ENCODE data around the gene PCARE.
A peak's percentile ranks its signal among the peaks of the same experiment; 100 is the strongest.

The PCARE gene

DNA sequence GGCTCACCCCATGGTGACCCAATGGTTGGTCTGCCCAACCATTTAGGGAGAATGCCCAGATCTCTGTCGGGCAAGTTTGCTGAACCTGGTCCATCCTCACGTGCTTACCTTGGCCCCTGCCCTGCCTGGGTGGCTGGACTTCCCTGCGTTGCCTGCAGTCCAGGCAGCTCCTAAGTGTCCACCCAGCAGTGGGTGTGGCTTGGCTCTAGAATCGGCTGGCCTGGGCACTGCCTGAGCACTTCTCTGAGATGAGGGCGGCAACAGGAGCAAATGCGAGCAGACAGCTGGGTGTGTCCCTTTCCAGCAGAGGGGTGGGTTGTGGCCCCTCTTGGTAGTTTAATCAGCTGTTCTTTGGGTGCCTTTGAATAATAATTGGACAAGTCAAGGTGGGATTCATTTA is 11.3 kb downstream of the PCARE start:
- no peak for DNase-seq (ENCODE audit: low spot score)

DNA sequence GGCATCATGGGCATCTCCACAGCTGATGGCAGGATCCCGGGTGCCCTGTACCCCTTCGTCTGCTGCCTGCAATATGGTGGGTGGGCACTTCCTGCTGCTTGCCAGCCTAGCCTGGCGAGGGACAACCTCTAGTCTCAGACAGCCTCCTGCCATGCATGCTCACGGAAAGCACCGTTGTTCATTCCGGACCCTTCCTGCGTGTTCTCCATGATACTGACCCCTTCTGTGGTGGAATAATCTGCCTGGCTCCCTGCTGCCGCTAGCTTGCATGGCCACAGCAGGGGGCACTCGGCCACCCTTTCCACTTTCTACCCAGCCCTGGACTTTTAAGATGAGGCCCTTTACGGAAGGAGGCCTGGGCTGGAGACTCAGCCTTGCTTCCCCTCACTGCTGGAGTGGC is 12.0 kb downstream of the PCARE start:
- no peak for DNase-seq (ENCODE audit: low spot score)

DNA sequence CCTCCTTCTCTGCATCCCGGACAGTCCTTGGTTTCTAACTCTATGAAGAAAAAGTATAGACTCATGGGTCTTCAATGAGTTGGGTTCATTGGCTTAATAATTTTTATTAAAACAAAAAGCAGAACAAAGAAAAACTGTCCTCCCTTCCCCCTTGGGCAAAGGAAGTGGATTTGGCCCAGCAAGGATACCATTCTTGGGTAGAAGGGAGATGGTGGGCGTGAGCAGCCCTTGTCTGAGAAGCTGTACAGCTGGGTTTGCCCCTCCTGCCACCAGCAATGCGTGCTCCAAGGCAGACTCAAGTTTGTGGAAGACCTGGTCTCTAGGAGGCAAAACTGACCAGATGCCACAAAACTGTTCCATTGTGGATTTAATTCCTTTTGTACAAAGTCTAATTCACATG is 12.7 kb downstream of the PCARE start:
- DNase-seq (ENCODE audit: low spot score), result no peak

DNA sequence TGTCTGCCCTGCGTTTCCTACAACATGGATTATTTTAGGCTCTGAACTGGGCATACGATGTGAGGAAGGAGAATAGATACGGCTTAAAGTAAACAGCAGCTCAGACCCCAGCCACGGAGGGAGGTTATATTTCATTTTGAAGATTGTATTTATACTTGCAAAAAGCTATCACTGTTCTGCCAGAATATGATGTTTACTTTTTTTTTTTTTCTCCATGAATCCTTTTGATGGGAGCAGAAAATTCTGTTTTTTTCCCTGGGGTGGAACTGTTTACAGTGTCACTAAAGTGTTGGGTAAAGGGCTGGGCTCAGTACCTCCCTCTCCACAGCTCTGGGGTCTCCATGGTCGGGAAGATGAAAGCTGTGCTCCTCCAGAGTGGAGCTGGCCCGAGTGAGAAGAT is 13.1 kb downstream of the PCARE start:
- DNase-seq (ENCODE audit: low spot score), result no peak

DNA sequence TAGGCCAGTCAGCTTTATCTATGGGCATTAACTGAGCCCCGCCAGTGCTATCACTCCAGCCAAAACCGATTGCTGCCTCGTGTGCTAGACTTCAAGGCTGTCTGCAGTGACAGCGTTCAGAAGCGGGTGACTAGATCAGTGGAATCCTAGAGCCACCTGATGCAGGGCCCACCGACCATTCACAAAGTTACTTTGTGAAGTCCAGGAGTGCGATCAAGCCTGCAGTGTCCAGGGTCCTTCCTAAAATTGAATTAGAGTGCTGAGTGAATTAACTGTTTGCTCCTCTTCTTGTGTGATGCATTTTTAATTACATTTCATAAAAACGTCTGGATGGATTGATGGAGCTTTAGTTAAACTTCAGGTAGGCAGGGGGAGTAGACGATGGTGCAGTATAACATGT is 13.9 kb downstream of the PCARE start:
- no peak for DNase-seq (ENCODE audit: low spot score)

DNA sequence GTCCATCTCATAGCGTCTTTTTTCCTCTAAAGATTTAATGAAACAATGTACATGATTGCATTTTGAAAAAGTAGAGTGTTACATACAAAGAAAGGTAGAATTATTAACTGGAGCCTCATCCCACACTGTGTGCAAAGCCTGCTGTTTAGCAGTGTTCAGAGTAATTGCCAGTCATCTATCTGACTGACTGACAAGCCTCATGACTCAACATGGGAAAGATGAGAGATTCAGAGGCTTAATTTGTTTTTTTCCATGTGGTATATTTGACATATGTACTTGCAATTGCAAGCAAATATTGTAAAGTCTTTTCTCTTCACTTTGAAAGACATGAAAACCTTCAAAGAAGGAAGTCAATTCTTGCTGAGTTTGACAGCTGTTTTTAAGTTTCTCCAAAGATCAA is 14.7 kb downstream of the PCARE start:
- DNase-seq (ENCODE audit: low spot score), result no peak

DNA sequence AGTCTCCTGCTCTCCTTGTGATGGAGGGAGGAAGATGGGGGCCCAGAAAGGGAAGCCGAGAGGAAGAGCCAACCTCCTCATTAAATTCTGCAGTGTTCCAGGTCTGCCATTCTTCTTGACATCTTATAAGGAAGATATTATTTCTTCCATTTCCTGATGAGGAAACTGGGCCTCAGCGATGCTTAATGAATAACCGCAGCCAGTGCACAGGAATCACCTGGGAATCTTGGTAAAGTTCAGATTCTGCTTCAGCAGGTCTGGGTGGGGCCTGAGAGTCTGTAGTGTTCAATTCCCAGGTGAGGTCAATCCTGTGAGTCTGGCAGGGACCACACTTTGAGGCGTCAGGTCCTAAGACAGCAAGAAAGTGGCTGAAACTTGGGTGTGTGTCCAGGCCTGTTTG is 17.3 kb downstream of the PCARE start:
- no peak for DNase-seq (ENCODE audit: low spot score)

DNA sequence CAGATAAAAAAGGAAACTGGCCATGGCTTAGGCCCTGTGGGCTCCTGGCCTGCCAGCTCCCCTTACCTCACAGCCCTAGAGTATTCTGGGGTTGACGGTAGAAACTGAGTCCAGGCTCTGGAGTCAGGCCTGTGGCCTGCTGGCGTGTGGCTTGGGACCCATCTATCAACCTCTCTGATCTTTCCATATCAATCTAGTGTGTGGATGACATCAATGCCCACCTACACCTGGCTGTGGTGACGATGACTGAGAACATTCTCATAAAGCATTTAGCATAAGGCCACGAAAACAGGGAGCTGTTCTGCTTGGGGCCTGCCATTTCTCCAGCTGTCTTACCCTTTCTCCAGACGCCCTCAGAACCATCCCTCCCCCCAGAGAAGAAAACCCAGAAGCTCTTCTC is 17.9 kb downstream of the PCARE start:
- DNase-seq (ENCODE audit: low spot score), result no peak

DNA sequence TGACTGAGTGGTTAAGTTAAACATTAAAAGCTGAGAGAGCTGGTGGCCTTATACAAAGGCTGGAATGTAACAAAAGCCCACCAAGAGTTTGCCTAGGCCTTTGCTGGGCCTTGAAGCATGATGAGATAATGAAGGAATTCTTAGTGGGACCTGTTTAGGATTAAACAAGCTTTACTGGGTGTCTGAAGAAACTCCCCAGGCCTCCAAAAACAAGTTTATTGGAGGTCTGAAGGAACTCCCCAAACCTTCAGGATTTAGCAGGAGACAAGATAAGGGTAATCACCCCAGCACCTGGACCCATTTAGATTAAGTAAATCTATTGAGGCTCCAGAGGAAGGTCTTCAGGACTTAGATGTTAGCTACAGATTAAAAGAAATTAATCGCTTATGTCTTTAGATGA is 18.7 kb downstream of the PCARE start:
- DNase-seq (ENCODE audit: low spot score), result no peak

DNA sequence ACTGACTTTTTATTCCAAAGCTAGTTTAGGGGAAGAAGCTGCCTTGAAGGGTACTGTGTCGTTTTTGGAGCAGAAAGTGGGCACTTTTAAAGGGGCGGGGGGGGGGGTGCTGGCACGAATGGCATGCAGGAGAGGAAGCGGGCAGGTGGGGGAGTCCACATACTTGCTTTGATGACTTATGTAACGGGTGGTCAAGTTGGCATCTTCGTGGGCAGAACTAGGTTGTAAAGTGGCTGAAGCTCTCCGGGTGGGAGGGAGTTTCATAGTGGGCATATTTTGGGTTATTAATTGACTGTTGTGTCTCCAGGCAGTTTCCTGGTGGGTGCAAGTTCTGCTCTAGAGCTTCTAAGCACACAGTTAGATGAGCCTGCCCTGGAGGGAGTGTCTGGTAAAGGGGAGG is 19.9 kb downstream of the PCARE start:
- DNase-seq (ENCODE audit: low spot score), result no peak

DNA sequence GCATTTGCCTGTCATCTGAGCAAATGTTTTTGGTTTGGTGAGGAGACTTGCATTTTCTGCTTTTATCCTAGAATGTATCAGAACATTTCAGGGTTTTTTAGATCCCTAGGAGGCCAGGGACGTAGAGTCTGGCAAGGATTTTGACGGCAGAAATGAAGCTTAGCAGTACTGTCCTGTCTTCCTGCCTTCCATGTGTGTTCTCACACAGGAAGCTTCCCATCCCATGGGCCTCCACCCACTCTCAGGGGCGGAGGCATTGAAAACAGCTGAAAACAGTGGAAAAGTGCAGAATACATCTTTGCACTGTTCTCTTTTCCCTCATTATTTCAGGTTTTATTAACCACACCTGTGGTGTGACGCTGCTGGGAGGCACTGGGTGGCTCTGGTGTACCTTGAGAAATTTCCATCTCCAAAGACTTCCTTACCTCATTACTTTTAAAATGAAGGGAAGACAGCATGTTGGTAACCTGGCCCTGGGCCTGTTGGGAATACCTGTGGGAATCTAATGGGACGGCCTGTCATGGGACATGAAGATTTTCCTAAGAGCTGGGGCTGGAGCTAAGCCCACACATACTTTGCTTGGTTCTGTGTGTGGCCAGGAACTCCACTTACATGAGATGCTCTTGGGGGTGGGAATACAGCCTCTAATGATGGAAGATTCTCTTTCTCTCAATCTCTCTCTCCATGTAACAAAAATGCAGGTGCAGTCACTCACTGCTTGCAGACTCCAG is 20.5 kb downstream of the PCARE start:
- peak; percentile 56 for DNase-seq (ENCODE audit: low spot score)

DNA sequence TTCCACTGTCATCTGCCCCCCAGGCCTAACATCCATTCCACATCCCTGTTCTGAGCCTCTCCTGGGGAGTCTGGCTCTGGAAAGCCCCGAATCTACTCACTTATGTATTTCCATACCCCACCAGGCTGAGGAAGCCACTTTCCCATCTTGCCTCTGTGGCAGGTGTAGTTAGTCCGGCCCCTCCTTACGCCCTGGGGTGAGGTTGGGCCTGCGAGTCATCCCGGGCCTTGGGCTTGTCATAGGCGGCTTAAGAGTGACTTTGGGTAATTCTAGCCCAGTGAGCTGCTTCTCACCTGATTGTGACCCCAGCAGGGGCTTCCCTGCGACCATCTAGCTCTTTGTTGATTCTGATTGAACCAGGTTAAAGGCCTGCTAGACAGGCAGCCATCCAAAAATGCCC is 21.1 kb downstream of the PCARE start:
- no peak for DNase-seq (ENCODE audit: low spot score)

DNA sequence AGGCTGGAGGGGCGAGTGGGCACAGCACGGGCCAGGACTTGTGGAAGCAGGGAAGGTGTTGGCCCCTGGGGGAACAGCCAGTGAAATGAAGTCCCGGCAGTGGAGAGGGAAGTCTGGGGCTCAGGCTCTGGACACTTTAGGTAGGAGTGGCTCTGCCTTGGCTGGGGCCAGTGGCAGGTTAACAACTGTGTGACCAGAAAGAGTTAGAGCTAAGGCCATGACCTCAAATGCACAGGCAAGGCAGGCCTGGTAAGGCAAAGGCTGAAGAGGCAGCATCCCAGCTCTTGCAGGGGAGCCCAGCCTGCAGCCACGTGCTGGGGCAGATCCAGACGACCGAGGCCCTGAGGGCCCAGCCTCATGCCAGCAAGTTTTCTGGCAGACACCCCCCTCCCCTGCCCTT is 21.5 kb downstream of the PCARE start:
- no peak for DNase-seq (ENCODE audit: low spot score)

DNA sequence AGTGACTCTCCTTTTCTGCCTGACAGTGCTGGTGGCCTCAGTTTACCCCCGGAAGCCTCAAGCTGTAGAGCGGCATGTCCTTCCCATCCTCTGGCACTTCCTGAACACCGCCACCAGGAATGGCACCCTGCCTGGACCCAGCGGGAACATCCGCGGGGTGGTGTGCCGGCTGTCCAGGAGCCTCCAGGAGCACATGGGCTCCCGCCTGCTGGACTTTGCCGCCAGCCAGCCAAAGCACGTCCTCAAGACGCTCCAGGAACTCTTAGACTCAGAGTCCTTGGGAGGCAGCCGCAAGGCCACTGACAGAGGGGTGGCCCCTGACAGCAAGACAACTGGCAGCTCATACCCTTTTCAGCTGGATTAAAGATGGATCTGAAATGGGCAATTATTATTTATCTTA is 22.6 kb downstream of the PCARE start:
- no peak for DNase-seq (ENCODE audit: low spot score)

DNA sequence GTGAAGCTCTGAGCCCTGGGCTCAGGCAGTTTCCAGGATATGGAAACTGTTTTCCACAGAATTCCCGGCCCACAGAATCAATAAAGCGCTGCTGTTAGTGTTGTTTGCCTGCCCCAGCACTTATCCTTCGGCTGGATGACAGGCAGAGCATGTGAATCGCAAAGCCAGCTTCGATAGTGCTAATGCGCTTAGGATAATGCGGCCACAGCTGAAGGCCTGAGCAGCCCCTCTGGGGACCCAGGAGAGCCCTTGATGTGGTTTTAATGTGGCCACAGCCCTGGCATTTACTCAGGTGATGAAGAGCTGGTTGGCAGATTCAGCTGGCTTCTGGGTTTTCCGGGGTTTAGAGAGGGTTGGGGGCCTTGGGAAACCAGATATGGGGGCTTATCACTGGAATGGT is 23.7 kb downstream of the PCARE start:
- DNase-seq (ENCODE audit: low spot score), result no peak

DNA sequence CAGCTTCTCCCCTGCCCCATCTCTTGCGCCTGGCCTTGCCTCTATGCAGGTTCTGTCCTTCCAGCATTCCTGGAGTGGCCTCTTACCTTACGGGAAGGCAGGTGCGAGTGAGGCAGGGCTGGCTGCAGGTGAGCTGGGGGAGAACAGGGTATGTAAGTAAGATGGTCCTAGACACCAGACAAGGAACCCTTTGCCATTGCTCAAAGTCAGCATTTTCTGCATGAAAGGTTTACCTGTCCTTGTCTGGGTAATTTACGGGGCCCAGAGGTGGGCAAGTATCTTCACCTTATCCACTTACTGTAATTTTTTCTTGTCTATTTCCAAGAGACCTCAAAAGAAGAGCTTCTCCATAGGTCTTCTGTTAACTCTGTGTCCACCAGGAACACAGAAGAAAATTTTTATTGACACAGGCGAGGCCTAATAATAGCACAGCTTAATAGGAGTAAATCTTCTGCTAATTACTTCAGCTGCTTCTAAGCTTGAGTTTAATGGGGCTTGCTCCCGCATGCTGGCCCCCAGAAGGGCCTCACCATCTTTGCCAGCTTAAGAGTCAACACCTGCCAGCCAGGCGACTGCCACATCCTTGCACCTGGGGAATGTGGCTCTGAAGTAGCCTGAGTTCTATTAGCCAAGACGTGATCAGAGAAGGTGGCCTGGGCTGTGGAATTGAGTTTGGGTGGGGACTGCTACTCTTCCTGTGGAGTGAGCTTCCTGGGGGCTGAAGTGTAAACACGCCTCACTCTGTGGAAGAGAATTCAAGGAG is 27.1 kb downstream of the PCARE start:
- no peak for DNase-seq (ENCODE audit: low spot score)

DNA sequence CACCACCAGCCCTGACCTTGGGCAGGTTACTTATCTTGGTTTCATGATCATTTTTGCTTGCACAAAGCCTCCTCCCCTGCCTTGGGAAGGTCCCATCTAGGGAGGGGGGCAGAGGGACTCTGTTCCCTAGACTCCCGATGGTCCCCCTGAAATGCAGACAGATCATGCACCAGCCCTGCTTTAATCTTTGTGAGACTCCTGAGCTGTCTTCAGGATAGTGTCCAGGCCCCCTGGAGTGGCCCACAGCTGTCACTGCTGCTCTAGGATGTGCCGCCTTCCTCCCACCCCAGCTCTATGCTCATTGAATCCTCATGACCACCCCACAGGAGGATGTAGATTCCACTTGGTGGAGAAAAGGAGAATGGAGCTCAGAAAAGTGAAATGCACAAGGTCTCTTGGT is 28.0 kb downstream of the PCARE start:
- no peak for DNase-seq (ENCODE audit: low spot score)

DNA sequence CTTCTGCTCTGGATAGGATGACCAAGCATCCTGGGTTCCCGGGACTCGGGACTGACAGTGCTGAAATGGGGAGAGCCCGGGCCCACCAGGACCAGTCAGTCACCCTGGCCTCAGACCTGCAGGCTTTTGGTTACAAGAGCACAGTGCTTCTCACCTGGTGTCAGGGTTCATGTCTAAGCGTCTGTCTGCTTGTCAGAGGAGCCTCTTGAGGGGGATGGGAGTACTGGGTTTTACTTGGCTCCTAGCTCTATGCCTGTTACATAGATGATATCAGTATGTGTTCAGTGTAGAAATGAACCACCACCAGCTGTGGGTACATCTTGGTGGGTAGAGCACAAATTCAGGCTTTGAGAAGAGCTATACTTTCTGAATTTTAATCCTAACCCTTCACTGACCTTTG is 29.9 kb downstream of the PCARE start:
- no peak for DNase-seq (ENCODE audit: low spot score)

DNA sequence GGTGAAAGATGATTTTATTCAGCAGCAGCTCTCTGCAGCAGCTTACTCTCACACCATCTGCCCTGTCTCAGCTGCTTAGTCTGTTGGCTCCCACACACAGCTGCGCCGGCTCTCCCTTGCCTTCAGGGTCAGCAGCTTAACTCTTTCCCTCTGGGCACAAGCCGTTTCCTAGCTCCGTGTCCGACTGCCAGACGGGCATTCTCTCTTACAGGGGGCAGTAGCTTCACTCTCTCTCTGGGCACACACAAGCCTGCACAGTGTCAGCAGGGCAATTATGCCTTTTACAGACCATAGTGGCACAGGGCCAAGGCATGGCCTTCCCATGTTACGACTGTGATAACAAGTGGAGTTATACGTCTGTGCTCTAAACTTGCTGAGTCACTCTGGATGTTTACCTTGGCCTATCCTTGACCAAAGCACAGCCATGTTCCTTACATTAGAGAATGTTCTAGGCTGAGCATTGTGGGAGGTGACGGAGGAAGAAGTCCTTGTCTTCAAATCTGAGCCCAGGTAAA is 31.7 kb downstream of the PCARE start:
- no peak for DNase-seq (ENCODE audit: low spot score)

DNA sequence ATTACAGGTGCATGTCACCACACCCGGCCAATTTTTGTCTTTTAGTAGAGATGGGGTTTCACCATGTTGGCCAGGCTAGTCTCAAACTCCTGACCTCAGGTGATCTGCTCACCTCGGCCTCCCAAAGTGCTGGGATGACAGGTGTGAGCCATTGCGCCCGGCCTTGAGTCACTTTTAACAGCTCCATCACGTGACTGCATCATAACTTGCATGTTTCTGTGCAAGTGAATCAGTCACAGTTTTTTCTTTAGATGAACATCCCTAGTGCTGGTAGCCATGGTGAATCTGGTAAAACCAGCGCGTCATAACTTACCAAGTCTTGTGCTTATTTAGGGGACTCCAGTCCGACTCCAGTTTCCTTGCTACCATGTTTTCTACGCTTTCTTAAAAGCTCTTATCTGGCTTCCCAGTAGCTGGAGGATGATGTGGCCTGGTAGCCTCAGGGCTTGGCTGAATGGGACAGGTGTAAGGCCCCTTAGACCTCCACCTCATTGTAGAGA is 33.1 kb downstream of the PCARE start:
- DNase-seq (ENCODE audit: low spot score), result no peak

DNA sequence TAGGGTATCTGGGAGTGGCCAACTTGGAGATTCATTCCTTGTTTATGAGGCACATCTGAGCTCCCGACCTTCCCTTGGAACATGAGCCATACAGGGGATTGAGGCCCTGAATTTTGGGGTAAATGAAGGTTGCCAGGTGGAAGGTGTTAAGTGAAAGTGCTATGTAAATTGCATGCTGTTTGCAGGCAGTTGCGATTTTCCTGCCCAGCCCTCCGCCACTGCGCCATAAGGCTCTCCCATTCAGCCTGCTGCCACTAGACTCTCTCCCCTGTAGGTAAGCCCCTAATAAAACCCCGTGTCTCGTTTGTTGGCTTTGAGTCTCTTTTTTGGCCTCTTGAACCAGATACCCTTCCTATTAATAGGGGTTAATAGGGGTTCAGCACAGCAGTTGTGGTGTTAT is 33.8 kb downstream of the PCARE start:
- no peak for DNase-seq (ENCODE audit: low spot score)

DNA sequence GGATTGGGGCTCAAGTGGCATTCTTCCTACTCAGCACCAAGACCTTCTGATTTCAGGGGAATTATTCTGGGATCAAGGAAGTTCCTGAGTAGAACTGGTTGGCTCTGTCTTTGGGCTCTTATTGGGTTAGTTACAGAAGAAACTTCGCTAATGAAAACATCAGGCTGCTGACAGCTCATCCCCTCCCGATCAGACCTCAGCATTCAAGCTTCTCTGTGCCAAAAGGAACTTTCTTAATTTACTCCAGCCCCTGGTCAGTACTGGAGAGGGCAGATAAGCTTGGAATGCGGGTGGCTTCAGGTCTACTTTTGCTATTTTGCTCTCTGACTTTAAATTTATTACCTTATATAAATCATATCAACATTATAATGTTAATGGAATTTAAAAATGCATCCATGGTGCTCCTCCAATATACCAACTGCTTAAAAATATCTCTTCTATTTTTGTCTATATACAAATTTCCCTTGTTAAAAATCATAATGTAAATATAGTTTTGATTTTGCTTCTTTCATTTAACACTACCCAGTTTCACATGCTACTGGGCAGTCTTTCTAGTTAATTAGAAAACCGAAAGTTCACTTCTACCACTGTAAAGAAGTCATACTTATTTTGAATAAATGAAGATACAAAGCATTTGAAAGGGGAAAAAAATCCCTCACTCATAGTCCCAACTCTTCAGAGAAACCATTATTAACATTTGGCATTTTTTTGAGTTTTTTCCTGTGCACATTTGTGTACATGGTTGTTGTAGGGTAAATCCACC is 34.4 kb downstream of the PCARE start:
- peak; percentile 45 for DNase-seq (ENCODE audit: low spot score)

Measured in GM03348 (cell line).